Measurements from ENCODE around the gene PDCD6IP. TPM values are rescaled to one million over a fixed set of nuclear protein-coding genes. Genes with fewer than 3 reads are reported as not detected.
"Not testable (repeated sequence)": the region's sequence is repeated elsewhere in the genome, so short reads cannot be mapped to it uniquely, and the experiment has no call there.

The PDCD6IP gene
- total RNA-seq (2014; rRNA removed; shearing (Covaris generic)), result 30.7 and 56.7 TPM in 2 replicates

GRCh38 chr3:33798418-33799201 is at the start of gene PDCD6IP:
TSS of gene PDCD6IP (plus strand) at chr3:33798630. CDS start at chr3:33798729, 99 bp downstream.
- DNase-seq (ENCODE audit: low spot score), result peak; percentile 76

- no peak for DNase-seq (ENCODE audit: low spot score)
Measured at GRCh38 chr3:33749546-33750210, 48.8 kb upstream of the PDCD6IP start.

GRCh38 chr3:33750211-33750548 is 48.2 kb upstream of the PDCD6IP start:
- DNase-seq (ENCODE audit: low spot score), result no peak

- DNase-seq (ENCODE audit: low spot score), result peak; percentile 5
Measured at GRCh38 chr3:33751336-33751735, 47.1 kb upstream of the PDCD6IP start.

- not testable (repeated sequence) for DNase-seq (ENCODE audit: low spot score)
Measured at GRCh38 chr3:33754391-33754790, 44.0 kb upstream of the PDCD6IP start.

GRCh38 chr3:33758281-33758680 is 40.1 kb upstream of the PDCD6IP start:
- no peak for DNase-seq (ENCODE audit: low spot score)

- DNase-seq (ENCODE audit: low spot score), result no peak
Measured at GRCh38 chr3:33758864-33759263, 39.6 kb upstream of the PDCD6IP start.

- DNase-seq (ENCODE audit: low spot score), result no peak
Measured at GRCh38 chr3:33768578-33769330, 29.7 kb upstream of the PDCD6IP start.

GRCh38 chr3:33773637-33774036 is 24.8 kb upstream of the PDCD6IP start:
- DNase-seq (ENCODE audit: low spot score), result no peak

- no peak for DNase-seq (ENCODE audit: low spot score)
Measured at GRCh38 chr3:33775363-33775762, 23.1 kb upstream of the PDCD6IP start.

GRCh38 chr3:33777996-33778395 is 20.4 kb upstream of the PDCD6IP start:
- DNase-seq (ENCODE audit: low spot score), result no peak

- DNase-seq (ENCODE audit: low spot score), result no peak
Measured at GRCh38 chr3:33779751-33780150, 18.7 kb upstream of the PDCD6IP start.

GRCh38 chr3:33781413-33781812 is 17.0 kb upstream of the PDCD6IP start:
- not testable (repeated sequence) for DNase-seq (ENCODE audit: low spot score)

- no peak for DNase-seq (ENCODE audit: low spot score)
Measured at GRCh38 chr3:33786565-33787327, 11.7 kb upstream of the PDCD6IP start.

- DNase-seq (ENCODE audit: low spot score), result peak; percentile 57
Measured at GRCh38 chr3:33787328-33788009, 11.0 kb upstream of the PDCD6IP start.

GRCh38 chr3:33789183-33789954 is 9.1 kb upstream of the PDCD6IP start:
- DNase-seq (ENCODE audit: low spot score), result no peak

GRCh38 chr3:33790091-33790490 is 8.3 kb upstream of the PDCD6IP start:
- no peak for DNase-seq (ENCODE audit: low spot score)

GRCh38 chr3:33791477-33792166 is 6.8 kb upstream of the PDCD6IP start:
- DNase-seq (ENCODE audit: low spot score), result no peak

GRCh38 chr3:33792167-33792892 is 6.1 kb upstream of the PDCD6IP start:
- no peak for DNase-seq (ENCODE audit: low spot score)
